HEK293T (cell line): Measurements from ENCODE around the gene SPDYE17.
"Not testable (repeated sequence)": the region's sequence is repeated elsewhere in the genome, so short reads cannot be mapped to it uniquely, and the experiment has no call there.

Experiments used
- ARNT ChIP-seq: fragments of 450-650 bp; IDR thresholded peaks from 2 replicates; pipeline ENCODE4 v1.6.1; 2017; ENCODE audit warnings: mild to moderate bottlenecking
- BHLHE40 ChIP-seq: fragments of 450-650 bp; IDR thresholded peaks from 2 replicates; pipeline ENCODE4 v1.6.1; 2016; ENCODE audit warnings: mild to moderate bottlenecking, moderate library complexity, borderline replicate concordance
- CTBP1 ChIP-seq: fragments of 450-650 bp; IDR thresholded peaks from 2 replicates; pipeline ENCODE4 v1.6.1; 2016; ENCODE audit warnings: borderline replicate concordance
- ELF4 ChIP-seq: fragments of 450-650 bp; IDR thresholded peaks from 2 replicates; pipeline ENCODE4 v1.6.1; 2017; ENCODE audit warnings: antibody characterized with exemption
- FOXA1 ChIP-seq: fragments of 450-650 bp; IDR thresholded peaks from 2 replicates; pipeline ENCODE4 v1.6.1; 2016; ENCODE audit warnings: mild to moderate bottlenecking
- FOXK2 ChIP-seq: fragments of 450-650 bp; IDR thresholded peaks from 2 replicates; pipeline ENCODE4 v1.6.1; 2016; ENCODE audit warnings: mild to moderate bottlenecking
- FOXM1 ChIP-seq: fragments of 450-650 bp; IDR thresholded peaks from 2 replicates; pipeline ENCODE4 v1.6.1; 2017; ENCODE audit warnings: mild to moderate bottlenecking, borderline replicate concordance
- HDGF ChIP-seq: fragments of 450-650 bp; IDR thresholded peaks from 2 replicates; pipeline ENCODE4 v1.6.1; 2017; ENCODE audit warnings: antibody characterized with exemption, borderline replicate concordance
- LEF1 ChIP-seq: fragments of 450-650 bp; IDR thresholded peaks from 2 replicates; pipeline ENCODE4 v1.6.1; 2017; ENCODE audit warnings: mild to moderate bottlenecking, borderline replicate concordance
- NFRKB ChIP-seq: fragments of 450-650 bp; IDR thresholded peaks from 2 replicates; pipeline ENCODE4 v1.6.1; 2016; ENCODE audit warnings: mild to moderate bottlenecking, moderate library complexity
- PKNOX1 ChIP-seq: fragments of 450-650 bp; IDR thresholded peaks from 2 replicates; pipeline ENCODE4 v1.6.1; 2016
- SP1 ChIP-seq: fragments of 450-650 bp; IDR thresholded peaks from 2 replicates; pipeline ENCODE4 v1.6.1; 2017
- SUZ12 ChIP-seq: fragments of 450-650 bp; IDR thresholded peaks from 2 replicates; pipeline ENCODE4 v1.6.1; 2016; ENCODE audit warnings: mild to moderate bottlenecking
- TARDBP ChIP-seq: fragments of 450-650 bp; IDR thresholded peaks from 2 replicates; pipeline ENCODE4 v1.6.1; 2016

GRCh38 chr7:77004151-77004550 is 28.0 kb downstream of the SPDYE17 start:
- not testable (repeated sequence) for TF ChIP-seq SUZ12, SP1, ARNT, FOXM1, FOXK2, BHLHE40, ELF4, NFRKB, TARDBP, FOXA1, LEF1, CTBP1, PKNOX1, HDGF
